Fibroblast of lung (primary cell): ENCODE results near the gene GZMM. TPM values are rescaled to one million over a fixed set of nuclear protein-coding genes. Genes with fewer than 3 reads are reported as not detected.

Experiments used
- DNase-seq, 2 donors: peaks; one replicate each; pipeline versions ENCODE4 v3.0.0 to v3.0.0-alpha.2; 2010; ENCODE audit warnings: low read depth in 2 of 2
- H2AFZ ChIP-seq: 2 replicates; pipeline ENCODE4 v1.5.1; 2012; ENCODE audit warnings: low read length, control low read depth, inconsistent platforms
- H3K27ac ChIP-seq: 2 replicates; pipeline ENCODE4 v1.5.1; 2011; ENCODE audit warnings: low read length, control low read depth; ENCODE audit not compliant: insufficient read depth
- H3K27me3 ChIP-seq: 2 replicates; pipeline ENCODE4 v1.5.1; 2011; ENCODE audit warnings: mild to moderate bottlenecking, low read length; ENCODE audit not compliant: control insufficient read depth, insufficient read depth
- H3K36me3 ChIP-seq: 2 replicates; pipeline ENCODE4 v1.5.1; 2011; ENCODE audit warnings: low read length; ENCODE audit not compliant: control insufficient read depth, insufficient read depth
- H3K4me1 ChIP-seq: 2 replicates; pipeline ENCODE4 v1.5.1; 2011; ENCODE audit warnings: low read length; ENCODE audit not compliant: control insufficient read depth, insufficient read depth; ENCODE audit errors: extremely low read depth
- H3K4me2 ChIP-seq: 2 replicates; pipeline ENCODE4 v1.5.1; 2011; ENCODE audit warnings: low read length, control low read depth; ENCODE audit not compliant: insufficient read depth; ENCODE audit errors: extremely low read depth
- H3K4me3 ChIP-seq, 4 experiments: fragments of 200-600 bp in 1 of 4; sonication (generic) in 1 of 4; replicated peaks in 1 of 4; 2 replicates each; pipeline ENCODE4 v1.5.1; 2011 to 2016; ENCODE audit warnings: low read length in 4 of 4, low read depth in 3 of 4, mild to moderate bottlenecking in 3 of 4, control low read depth in 2 of 4, inconsistent platforms in 1 of 4, mixed read lengths in 1 of 4; ENCODE audit not compliant: insufficient read depth in 1 of 4; ENCODE audit errors: control extremely low read depth in 1 of 4
- H3K79me2 ChIP-seq: 2 replicates; pipeline ENCODE4 v1.5.1; 2012; ENCODE audit warnings: mild to moderate bottlenecking, low read length, inconsistent platforms; ENCODE audit not compliant: control insufficient read depth, insufficient read depth
- H3K9ac ChIP-seq: 2 replicates; pipeline ENCODE4 v1.5.1; 2011; ENCODE audit warnings: mild to moderate bottlenecking, low read length, control low read depth; ENCODE audit not compliant: insufficient read depth
- H3K9me3 ChIP-seq: 2 replicates; pipeline ENCODE4 v1.5.1; 2012; ENCODE audit warnings: low read depth, low read length; ENCODE audit not compliant: control insufficient read depth, insufficient read depth
- H4K20me1 ChIP-seq: 2 replicates; pipeline ENCODE4 v1.5.1; 2011; ENCODE audit warnings: low read length; ENCODE audit not compliant: control insufficient read depth, insufficient read depth; ENCODE audit errors: extremely low read depth
- CTCF ChIP-seq, 2 donors: IDR thresholded peaks in 1 of 2; conservative IDR thresholded peaks in 1 of 2; 1 replicate in 1 of 2; 2 replicates in 1 of 2; pipeline ENCODE4 v1.5.1; 2011 to 2012; ENCODE audit warnings: low read length in 2 of 2, control low read depth in 1 of 2, inconsistent platforms in 1 of 2, low read depth in 1 of 2, mild to moderate bottlenecking in 1 of 2
- EZH2 ChIP-seq: IDR thresholded peaks from 2 replicates; pipeline ENCODE4 v1.5.1; 2012; ENCODE audit warnings: low read length, control low read depth, mild to moderate bottlenecking; ENCODE audit errors: missing control alignments
- polyA plus RNA-seq, 2 donors: library from polyadenylated mRNA; depleted of rRNA in 1 of 2; stranded (reverse) in 1 of 2; unstranded in 1 of 2; fragments of >200 nt; gene quantifications; 2 replicates each; pipeline ENCODE4 v1.2.1, GENCODE V29; 2011 to 2012; ENCODE audit warnings: missing spikeins in 1 of 2
- total RNA-seq: library from RNA; depleted of rRNA; stranded (reverse); fragments of >200 nt; gene quantifications from 2 replicates; pipeline ENCODE4 v1.2.1, GENCODE V29; 2014

The GZMM gene
- total and polyA plus RNA-seq, 2 donors (not counting 1 experiment from before 2014, with no cell fraction given) = 0.17 to 0.35 TPM

GRCh38 chr19:582497-583197 lies 38.8 kb downstream of the GZMM start:
- no peak overlapping the region for H3K27ac ChIP-seq
- peaks cover 21% of the 10 kb centered on the region for H3K79me2 ChIP-seq
- no peak overlapping the region for H3K9ac ChIP-seq
- no peak overlapping the region for H2AFZ ChIP-seq
- no peaks in the 10 kb centered on the region for H3K27me3 ChIP-seq
- H3K36me3 ChIP-seq = peaks cover 14% of the 10 kb centered on the region
- no peaks in the 10 kb centered on the region for H3K4me1 ChIP-seq
- H3K4me3 ChIP-seq = no peak overlapping the region
- TF ChIP-seq CTCF (conservative IDR thresholded peaks at IDR 0.05 in 1 of 2, IDR thresholded peaks at IDR 0.05 in 1 of 2; ENCODE audit: low read depth in 1 of 2, low read length in 2 of 2) = no peak
- no peak for TF ChIP-seq EZH2
- DNase-seq = peak; percentile 50 to 59
- no peaks in the 10 kb centered on the region for H4K20me1 ChIP-seq
- no peaks in the 10 kb centered on the region for H3K9me3 ChIP-seq
- no peak overlapping the region for H3K4me2 ChIP-seq

DNA sequence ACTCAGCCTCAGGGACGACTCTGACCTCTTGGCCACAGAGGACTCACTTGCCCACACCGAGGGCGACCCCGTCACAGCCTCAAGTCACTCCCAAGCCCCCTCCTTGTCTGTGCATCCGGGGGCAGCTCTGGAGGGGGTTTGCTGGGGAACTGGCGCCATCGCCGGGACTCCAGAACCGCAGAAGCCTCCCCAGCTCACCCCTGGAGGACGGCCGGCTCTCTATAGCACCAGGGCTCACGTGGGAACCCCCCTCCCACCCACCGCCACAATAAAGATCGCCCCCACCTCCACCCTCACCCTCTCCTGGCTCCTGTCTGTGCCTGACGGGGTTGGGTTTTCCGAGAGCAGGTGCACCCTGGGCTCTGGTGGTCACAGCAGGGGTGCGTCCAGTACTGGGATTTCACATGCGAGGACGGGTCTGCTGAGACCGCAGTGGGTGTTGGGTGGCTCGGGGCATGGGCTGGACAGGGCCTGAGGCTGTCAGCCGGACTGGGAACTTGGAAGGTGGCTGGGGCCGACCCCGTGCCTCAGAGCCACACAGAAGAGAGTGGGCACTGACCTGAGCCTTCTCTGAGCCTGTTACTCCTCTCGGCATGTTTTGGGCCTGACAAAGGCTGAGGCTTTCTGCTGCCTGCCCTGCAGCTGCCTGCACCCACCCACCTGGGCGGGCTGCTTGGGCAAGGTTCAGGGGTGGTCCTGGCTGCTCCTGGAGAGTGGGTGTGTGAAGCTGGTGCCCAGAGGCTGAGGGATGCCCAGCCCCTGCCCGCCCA lies 39.5 kb downstream of the GZMM start:
- H3K4me1 ChIP-seq = no peaks in the 10 kb centered on the region
- H3K36me3 ChIP-seq = peaks cover 9% of the 10 kb centered on the region
- H2AFZ ChIP-seq = no peak overlapping the region
- H3K9me3 ChIP-seq = no peaks in the 10 kb centered on the region
- no peak for DNase-seq
- TF ChIP-seq EZH2 (no peak), CTCF (conservative IDR thresholded peaks at IDR 0.05 in 1 of 2, IDR thresholded peaks at IDR 0.05 in 1 of 2; ENCODE audit: low read depth in 1 of 2, low read length in 2 of 2) (no peak)
- no peak overlapping the region for H3K27ac ChIP-seq
- H3K27me3 ChIP-seq = no peaks in the 10 kb centered on the region
- H3K4me3 ChIP-seq = no peak overlapping the region
- no peak overlapping the region for H3K4me2 ChIP-seq
- peaks cover 13% of the 10 kb centered on the region for H3K79me2 ChIP-seq
- no peak overlapping the region for H3K9ac ChIP-seq
- H4K20me1 ChIP-seq = no peaks in the 10 kb centered on the region

GRCh38 chr19:583968-584239 lies 40.1 kb downstream of the GZMM start:
- Histone ChIP-seq H3K79me2 (peaks cover 11% of the 10 kb centered on the region), H4K20me1 (no peaks in the 10 kb centered on the region), H3K9me3 (no peaks in the 10 kb centered on the region), H3K36me3 (peaks cover 9% of the 10 kb centered on the region), H3K27me3 (peaks cover 3% of the 10 kb centered on the region), H3K4me1 (no peaks in the 10 kb centered on the region), H3K9ac (no peak overlapping the region), H3K4me2 (no peak overlapping the region), H3K27ac (no peak overlapping the region), H2AFZ (no peak overlapping the region), H3K4me3 (no peak overlapping the region)
- no peak for DNase-seq
- TF ChIP-seq CTCF (conservative IDR thresholded peaks at IDR 0.05 in 1 of 2, IDR thresholded peaks at IDR 0.05 in 1 of 2; ENCODE audit: low read depth in 1 of 2, low read length in 2 of 2) (no peak), EZH2 (no peak)
